IMR-90 (cell line): ENCODE data around the gene RNH1. TPM values are rescaled to one million over a fixed set of nuclear protein-coding genes. Genes with fewer than 3 reads are reported as not detected.

Experiments
- ATAC-seq: fragments of 200-7000 bp; cut with Tn5 transposase; 2 replicates; pipeline ENCODE4 v1.9.1; 2020; ENCODE audit warnings: low read depth, mild to moderate bottlenecking, moderate library complexity
- BruUV-seq: library from RNA; stranded (reverse); fragments of 400-500 nt; replicated peaks from 2 replicates; lab custom pipeline; 2021; lab: Mats Ljungman, UMichigan
- CTCF ChIA-PET: fragments of 300-600 bp; formaldehyde crosslinking; extraction: SDS; loops from one replicate; lab custom pipeline; 2021; ENCODE audit warnings: antibody characterized with exemption; lab: Yijun Ruan, JAX
- POLR2A ChIA-PET: fragments of 300-600 bp; sonication (Branson Sonifier 250); formaldehyde crosslinking; loops from one replicate; lab custom pipeline; 2022; ENCODE audit warnings: antibody characterized with exemption; ENCODE audit not compliant: unreplicated experiment; lab: Charles Lee
- DNase-seq: peaks from one replicate; pipeline ENCODE4 v3.0.0; 2013
- H2AFZ ChIP-seq: replicated peaks from 2 replicates; pipeline ENCODE3; 2013; ENCODE audit warnings: low read length, mild to moderate bottlenecking; ENCODE audit not compliant: poor library complexity
- H2AK5ac ChIP-seq: 2 replicates; pipeline ENCODE4 v1.6.1; 2013; ENCODE audit warnings: low read depth, low read length, inconsistent platforms
- H2AK9ac ChIP-seq: replicated peaks from 2 replicates; pipeline ENCODE3; 2013; ENCODE audit warnings: mild to moderate bottlenecking, low read depth, low read length, moderate library complexity; ENCODE audit not compliant: poor library complexity
- H2BK120ac ChIP-seq: 2 replicates; pipeline ENCODE4 v1.6.1; 2013; ENCODE audit warnings: low read depth, low read length, inconsistent platforms
- H2BK15ac ChIP-seq: 3 replicates; pipeline ENCODE4 v1.6.1; 2013; ENCODE audit warnings: low read depth, low read length, inconsistent platforms
- H2BK20ac ChIP-seq: 2 replicates; pipeline ENCODE4 v1.6.1; 2013; ENCODE audit warnings: low read depth, mild to moderate bottlenecking, inconsistent platforms, low read length, moderate library complexity
- H2BK5ac ChIP-seq: 2 replicates; pipeline ENCODE4 v1.6.1; 2013; ENCODE audit warnings: mild to moderate bottlenecking, low read depth, low read length, inconsistent platforms; ENCODE audit not compliant: poor library complexity, severe bottlenecking
- H3K14ac ChIP-seq: replicated peaks from 2 replicates; pipeline ENCODE4 v1.6.1; 2013; ENCODE audit warnings: low read depth, low read length, inconsistent platforms
- H3K18ac ChIP-seq: 2 replicates; pipeline ENCODE4 v1.6.1; 2013; ENCODE audit warnings: low read depth, low read length, control low read depth
- H3K23ac ChIP-seq: 2 replicates; pipeline ENCODE4 v1.6.1; 2013; ENCODE audit warnings: low read depth, low read length, inconsistent platforms
- H3K27ac ChIP-seq: 2 replicates; pipeline ENCODE4 v1.5.1; 2013; ENCODE audit warnings: mild to moderate bottlenecking, control low read depth, low read length; ENCODE audit not compliant: insufficient read depth
- H3K27me3 ChIP-seq: 2 replicates; pipeline ENCODE4 v1.6.1; 2013; ENCODE audit warnings: low read length; ENCODE audit not compliant: control insufficient read depth, insufficient read depth
- H3K36me3 ChIP-seq: 2 replicates; pipeline ENCODE4 v1.6.1; 2013; ENCODE audit warnings: low read length, mixed read lengths; ENCODE audit not compliant: control insufficient read depth, insufficient read depth
- H3K4ac ChIP-seq: 2 replicates; pipeline ENCODE4 v1.6.1; 2013; ENCODE audit warnings: low read depth, low read length, inconsistent platforms
- H3K4me1 ChIP-seq: 2 replicates; pipeline ENCODE4 v1.6.1; 2013; ENCODE audit warnings: low read length, mixed read lengths; ENCODE audit not compliant: control insufficient read depth, insufficient read depth
- H3K4me2 ChIP-seq: 2 replicates; pipeline ENCODE4 v1.6.1; 2013; ENCODE audit warnings: low read depth, mild to moderate bottlenecking, control low read depth, low read length, moderate library complexity
- H3K4me3 ChIP-seq: 2 replicates; pipeline ENCODE4 v1.5.1; 2013; ENCODE audit warnings: low read depth, mild to moderate bottlenecking, control low read depth, low read length, moderate library complexity; ENCODE audit not compliant: insufficient read depth
- H3K56ac ChIP-seq: 2 replicates; pipeline ENCODE4 v1.6.1; 2013; ENCODE audit warnings: low read length, inconsistent platforms; ENCODE audit not compliant: insufficient read depth; ENCODE audit errors: extremely low read depth
- H3K79me1 ChIP-seq, 2 experiments: 2 replicates each; pipeline ENCODE4 v1.6.1; 2013; ENCODE audit warnings: low read length in 2 of 2, inconsistent platforms in 1 of 2, low read depth in 1 of 2
- H3K9ac ChIP-seq: 2 replicates; pipeline ENCODE4 v1.6.1; 2013; ENCODE audit warnings: low read depth, low read length, control low read depth
- H3K9me1 ChIP-seq: 2 replicates; pipeline ENCODE4 v1.6.1; 2013; ENCODE audit warnings: low read length, inconsistent platforms; ENCODE audit not compliant: insufficient read depth
- H3K9me3 ChIP-seq: 2 replicates; pipeline ENCODE4 v1.6.1; 2013; ENCODE audit warnings: low read length; ENCODE audit not compliant: control insufficient read depth, insufficient read depth
- H4K20me1 ChIP-seq: 2 replicates; pipeline ENCODE4 v1.6.1; 2013; ENCODE audit warnings: low read length, inconsistent platforms; ENCODE audit not compliant: insufficient read depth
- H4K5ac ChIP-seq: 2 replicates; pipeline ENCODE4 v1.6.1; 2013; ENCODE audit warnings: mild to moderate bottlenecking, low read depth, low read length, control low read depth
- H4K8ac ChIP-seq, 2 experiments: 2 replicates each; pipeline ENCODE4 v1.6.1; 2013; ENCODE audit warnings: low read depth in 2 of 2, low read length in 2 of 2, control low read depth in 1 of 2, inconsistent platforms in 1 of 2
- H4K91ac ChIP-seq: 2 replicates; pipeline ENCODE4 v1.6.1; 2013; ENCODE audit warnings: low read depth, low read length, inconsistent platforms; ENCODE audit not compliant: insufficient read depth
- ELK1 ChIP-seq: fragments of 150-350 bp; IDR thresholded peaks from 2 replicates; pipeline ENCODE4 v1.6.1; 2016; ENCODE audit warnings: low read depth, mild to moderate bottlenecking, low read length, moderate library complexity, borderline replicate concordance
- FOS ChIP-seq: fragments of 150-350 bp; IDR thresholded peaks from 2 replicates; pipeline ENCODE4 v1.6.1; 2016; ENCODE audit warnings: low read depth, low read length
- MAFK ChIP-seq: IDR thresholded peaks from 2 replicates; pipeline ENCODE4 v1.6.1; 2012; ENCODE audit warnings: low read depth, low read length, improper control_type of control experiment
- SMC3 ChIP-seq: fragments of 150-350 bp; IDR thresholded peaks from 2 replicates; pipeline ENCODE4 v1.6.1; 2016; ENCODE audit warnings: low read depth, mild to moderate bottlenecking, antibody characterized with exemption, low read length, moderate library complexity
- WGBS, 2 experiments: methylation state at CpG; one replicate each; pipeline versions ENCODE4 v1.1.5 to v1.1.7; 2013; ENCODE audit warnings: missing lambda C conversion rate in 2 of 2; ENCODE audit not compliant: insufficient read length in 1 of 2; ENCODE audit errors: extremely low coverage in 2 of 2; 5-methylcytosine and 5-hydroxymethylcytosine counted together
- dilution Hi-C: fragments of 300-500 bp; cut with HindIII; formaldehyde crosslinking; loops from one replicate; pipeline ENCODE4 v1.14.3; 2018; ENCODE audit warnings: low sequenced_read_pairs; ENCODE audit not compliant: unreplicated experiment
- in situ Hi-C: fragments of 300-500 bp; cut with MboI; formaldehyde crosslinking; loops from 3 replicates; pipeline ENCODE4 v1.14.3; 2019; ENCODE audit warnings: low sequenced_read_pairs, inconsistent platforms, mixed read lengths
- intact Hi-C: fragments of 100-400 bp; cut with micrococcal nuclease; formaldehyde crosslinking; loops from 2 replicates; pipeline ENCODE4 v1.10.0; 2022
- polyA plus RNA-seq, 3 experiments: library from polyadenylated mRNA; depleted of rRNA; stranded (reverse); fragments of >200 nt; gene quantifications; 2 replicates each; pipeline ENCODE4 v1.2.3, GENCODE V29; 2012; ENCODE audit warnings: low replicate concordance in 1 of 3
- total RNA-seq: library from RNA; depleted of rRNA; stranded (reverse); fragments of >200 nt; gene quantifications from 2 replicates; pipeline ENCODE4 v1.2.3, GENCODE V29; 2012

The RNH1 gene
- total and polyA plus RNA-seq, 2 of the 4 experiments (the other 2 are of a cell fraction): 138 to 247 TPM

DNA sequence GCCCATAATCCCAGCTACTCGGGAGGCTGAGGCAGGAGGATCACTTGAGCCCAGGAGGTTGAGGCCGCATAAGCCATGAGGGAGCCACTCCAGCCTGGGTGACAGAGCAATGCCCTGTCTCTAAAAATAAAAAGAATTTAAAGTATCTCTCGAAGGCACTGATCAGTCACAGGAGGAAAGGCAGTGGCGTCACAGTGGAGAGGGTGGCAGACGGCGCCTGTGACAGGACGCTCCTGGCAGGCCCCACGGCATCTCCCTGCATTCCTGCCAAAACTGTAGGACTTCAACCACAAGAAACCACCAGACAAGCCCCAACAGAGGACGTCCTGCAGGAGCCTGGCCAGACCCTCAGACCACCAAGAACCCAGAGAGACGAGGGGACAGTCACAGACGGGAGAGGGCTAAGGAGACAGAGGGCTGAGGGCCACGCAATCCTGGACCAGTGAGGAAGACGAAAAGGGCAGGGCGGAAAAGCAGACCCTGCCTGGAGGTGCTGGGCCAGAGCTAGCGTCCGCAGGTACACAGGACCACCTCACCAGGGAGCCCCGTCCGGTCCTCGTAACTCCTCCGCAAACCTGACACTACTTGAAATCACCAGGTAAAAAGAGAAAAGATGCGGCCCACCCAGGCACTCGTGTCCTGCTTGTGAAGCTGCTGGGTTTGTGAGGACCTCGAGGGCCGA lies 5.9 kb downstream of the RNH1 start:
- Histone ChIP-seq H4K20me1 (peaks cover 18% of the 10 kb centered on the region), H3K4me2 (no peak overlapping the region), H2AFZ (no peak overlapping the region), H2BK15ac (no peak overlapping the region), H3K9me3 (peaks cover 2% of the 10 kb centered on the region; the same call in 1 of the 2 replicates), H3K9me1 (peaks cover 12% of the 10 kb centered on the region), H2AK9ac (no peak overlapping the region), H3K9ac (no peak overlapping the region), H3K23ac (no peak overlapping the region), H4K8ac (no peak overlapping the region), H3K36me3 (peaks cover 54% of the 10 kb centered on the region), H3K4me3 (no peak overlapping the region), H3K27ac (no peak overlapping the region), H3K4me1 (peaks cover 9% of the 10 kb centered on the region; the same call in 1 of the 2 replicates), H2BK20ac (no peak overlapping the region), H3K4ac (no peak overlapping the region), H2AK5ac (no peak overlapping the region), H2BK120ac (no peak overlapping the region), H3K14ac (no peak overlapping the region), H3K27me3 (no peaks in the 10 kb centered on the region), H3K79me1 (peaks cover 31 to 84% of the 10 kb centered on the region in 2 experiments), H3K56ac (no peak overlapping the region), H2BK5ac (no peak overlapping the region), H4K91ac (no peak overlapping the region), H4K5ac (no peak overlapping the region), H3K18ac (no peak overlapping the region)
- dilution Hi-C loops: no loop called here
- BruUV-seq: no TSS peak
- POLR2A ChIA-PET: no interaction called here
- intact Hi-C loops: no loop called here
- ATAC-seq (no peak), DNase-seq (no peak)
- CTCF ChIA-PET: no interaction called here
- TF ChIP-seq ELK1 (no peak), MAFK (no peak), SMC3 (no peak), FOS (no peak)
- 93% methylated on average over 10 of the region's 24 CpGs; no CpG with 5 or more reads in 1 of the 2 experiments for WGBS, 2 experiments
- in situ Hi-C loops: no loop called here
